Measurements from ENCODE around the gene SRGN. TPM values are rescaled to one million over a fixed set of nuclear protein-coding genes. Genes with fewer than 3 reads are reported as not detected.

SRGN gene
- total and polyA plus RNA-seq, 2 of the 13 experiments (the other 11 are each of a cell fraction or from before 2014, with no cell fraction given): 0.09 TPM; not detected in 1

DNA sequence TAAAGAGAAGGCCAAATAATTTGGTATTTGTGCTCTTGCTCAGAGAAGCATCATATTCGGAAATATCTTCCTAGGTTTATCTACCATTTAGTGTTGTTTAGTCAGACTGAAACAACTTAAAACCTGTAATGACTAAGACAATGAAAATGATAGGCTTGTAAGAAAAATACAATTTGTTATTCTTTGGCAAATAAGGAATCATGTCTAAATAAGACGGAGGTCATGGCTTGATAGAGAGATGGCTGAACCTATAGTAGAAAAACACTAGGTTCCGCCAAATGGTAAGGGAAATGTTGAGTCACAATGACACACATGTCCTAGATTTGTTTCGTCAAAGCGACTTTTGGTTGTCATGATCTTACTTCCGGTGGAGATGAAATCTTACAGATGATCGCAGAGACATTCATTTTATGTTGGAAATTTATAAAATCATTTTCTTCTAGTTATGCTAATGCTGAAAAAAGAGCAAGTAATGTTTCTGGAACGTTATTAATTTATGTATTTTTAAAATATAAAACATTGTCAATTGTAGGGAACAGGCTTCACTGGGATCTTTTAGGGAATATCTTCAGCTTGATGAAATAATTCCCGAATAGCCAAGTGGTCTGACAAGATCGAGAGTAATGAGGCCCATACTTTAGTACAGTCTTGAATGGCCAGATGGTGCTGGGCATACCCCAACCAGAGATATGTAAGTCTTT lies 1.0 kb downstream of the SRGN start:
- Histone ChIP-seq H3K79me2 (ENCODE audit: insufficient read depth, low read length) (no peaks in the 10 kb centered on the region), H4K20me1 (ENCODE audit: insufficient read depth, low read length) (no peaks in the 10 kb centered on the region), H2AFZ (ENCODE audit: low read length) (no peak overlapping the region), H3K4me2 (ENCODE audit: low read depth, low read length) (no peak overlapping the region), H3K4me3 (replicated peaks in 1 of 3; ENCODE audit: insufficient read depth in 1 of 3, low read depth in 2 of 3, low read length in 3 of 3) (no peak overlapping the region), H3K27ac (ENCODE audit: extremely low read length, insufficient read depth, low read length) (no peak overlapping the region), H3K4me1 (ENCODE audit: insufficient read depth, low read length) (peaks cover 14% of the 10 kb centered on the region; the same call in 1 of the 2 replicates), H3K27me3 (ENCODE audit: control insufficient read depth in 1 of 2, insufficient read depth in 2 of 2, low read length in 2 of 2) (peaks cover 3 to 8% of the 10 kb centered on the region in 2 experiments; a peak in 4 of 5 replicates), H3K9ac (ENCODE audit: insufficient read depth, low read depth, low read length) (no peak overlapping the region), H3K9me3 (ENCODE audit: low read length) (no peaks in the 10 kb centered on the region), H3K36me3 (replicated peaks in 1 of 2; ENCODE audit: control insufficient read depth in 1 of 2, insufficient read depth in 2 of 2, low read length in 2 of 2) (no peaks in the 10 kb centered on the region)
- in situ Hi-C loops (cut with HindIII; ENCODE audit: extremely low pct_ligation_motif_present, low pct_unique_long_range_greater_than_20kb) (no loop called here), intact Hi-C loops (cut with micrococcal nuclease; ENCODE audit: unreplicated experiment) (no loop called here)
- CTCF ChIA-PET (ENCODE audit: low intra/inter-chr PET ratio, low total read pairs): no interaction called here
- ATAC-seq: no peak
- 57% methylated on average over 10 of the region's 10 CpGs for WGBS (ENCODE audit: low lambda C conversion rate)
- no peak for FAIRE-seq
- DNase-seq (ENCODE audit: low spot score): no peak
- POLR2A ChIA-PET: no interaction called here
- no TSS peak for BruUV-seq (replicated peaks)
- TF ChIP-seq HDAC1 (CRISPR knock-in tag; IDR thresholded peaks at IDR 0.05): no peak
- no peak for TF ChIP-seq KAT8 (CRISPR knock-in tag; IDR thresholded peaks at IDR 0.05)
- TF ChIP-seq SKIL (CRISPR knock-in tag; IDR thresholded peaks at IDR 0.05; ENCODE audit: borderline replicate concordance): no peak
- no peak for TF ChIP-seq IKZF1 (IDR thresholded peaks at IDR 0.05)
- TF ChIP-seq ZNF576 (CRISPR knock-in tag; IDR thresholded peaks at IDR 0.05): no peak
- no peak for TF ChIP-seq PCBP1 (IDR thresholded peaks at IDR 0.05; ENCODE audit: borderline replicate concordance, low read depth, low read length)
- TF ChIP-seq ZNF577 (CRISPR knock-in tag; IDR thresholded peaks at IDR 0.05; ENCODE audit: borderline replicate concordance, low read depth): no peak
- TF ChIP-seq, protein P1, sequence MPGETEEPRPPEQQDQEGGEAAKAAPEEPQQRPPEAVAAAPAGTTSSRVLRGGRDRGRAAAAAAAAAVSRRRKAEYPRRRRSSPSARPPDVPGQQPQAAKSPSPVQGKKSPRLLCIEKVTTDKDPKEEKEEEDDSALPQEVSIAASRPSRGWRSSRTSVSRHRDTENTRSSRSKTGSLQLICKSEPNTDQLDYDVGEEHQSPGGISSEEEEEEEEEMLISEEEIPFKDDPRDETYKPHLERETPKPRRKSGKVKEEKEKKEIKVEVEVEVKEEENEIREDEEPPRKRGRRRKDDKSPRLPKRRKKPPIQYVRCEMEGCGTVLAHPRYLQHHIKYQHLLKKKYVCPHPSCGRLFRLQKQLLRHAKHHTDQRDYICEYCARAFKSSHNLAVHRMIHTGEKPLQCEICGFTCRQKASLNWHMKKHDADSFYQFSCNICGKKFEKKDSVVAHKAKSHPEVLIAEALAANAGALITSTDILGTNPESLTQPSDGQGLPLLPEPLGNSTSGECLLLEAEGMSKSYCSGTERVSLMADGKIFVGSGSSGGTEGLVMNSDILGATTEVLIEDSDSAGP (CRISPR knock-in tag; IDR thresholded peaks at IDR 0.05; ENCODE audit: borderline replicate concordance): no peak
